Left hindlimb (tissue), 1 donor: ENCODE results near the gene NCF2.
"Not testable (repeated sequence)": the region's sequence is repeated elsewhere in the genome, so short reads cannot be mapped to it uniquely, and the experiment has no call there.

Experiments used
- DNase-seq: peaks from one replicate; pipeline ENCODE4 v3.0.0-alpha.2; 2018

Gene NCF2, protein sequence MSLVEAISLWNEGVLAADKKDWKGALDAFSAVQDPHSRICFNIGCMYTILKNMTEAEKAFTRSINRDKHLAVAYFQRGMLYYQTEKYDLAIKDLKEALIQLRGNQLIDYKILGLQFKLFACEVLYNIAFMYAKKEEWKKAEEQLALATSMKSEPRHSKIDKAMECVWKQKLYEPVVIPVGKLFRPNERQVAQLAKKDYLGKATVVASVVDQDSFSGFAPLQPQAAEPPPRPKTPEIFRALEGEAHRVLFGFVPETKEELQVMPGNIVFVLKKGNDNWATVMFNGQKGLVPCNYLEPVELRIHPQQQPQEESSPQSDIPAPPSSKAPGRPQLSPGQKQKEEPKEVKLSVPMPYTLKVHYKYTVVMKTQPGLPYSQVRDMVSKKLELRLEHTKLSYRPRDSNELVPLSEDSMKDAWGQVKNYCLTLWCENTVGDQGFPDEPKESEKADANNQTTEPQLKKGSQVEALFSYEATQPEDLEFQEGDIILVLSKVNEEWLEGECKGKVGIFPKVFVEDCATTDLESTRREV

DNA sequence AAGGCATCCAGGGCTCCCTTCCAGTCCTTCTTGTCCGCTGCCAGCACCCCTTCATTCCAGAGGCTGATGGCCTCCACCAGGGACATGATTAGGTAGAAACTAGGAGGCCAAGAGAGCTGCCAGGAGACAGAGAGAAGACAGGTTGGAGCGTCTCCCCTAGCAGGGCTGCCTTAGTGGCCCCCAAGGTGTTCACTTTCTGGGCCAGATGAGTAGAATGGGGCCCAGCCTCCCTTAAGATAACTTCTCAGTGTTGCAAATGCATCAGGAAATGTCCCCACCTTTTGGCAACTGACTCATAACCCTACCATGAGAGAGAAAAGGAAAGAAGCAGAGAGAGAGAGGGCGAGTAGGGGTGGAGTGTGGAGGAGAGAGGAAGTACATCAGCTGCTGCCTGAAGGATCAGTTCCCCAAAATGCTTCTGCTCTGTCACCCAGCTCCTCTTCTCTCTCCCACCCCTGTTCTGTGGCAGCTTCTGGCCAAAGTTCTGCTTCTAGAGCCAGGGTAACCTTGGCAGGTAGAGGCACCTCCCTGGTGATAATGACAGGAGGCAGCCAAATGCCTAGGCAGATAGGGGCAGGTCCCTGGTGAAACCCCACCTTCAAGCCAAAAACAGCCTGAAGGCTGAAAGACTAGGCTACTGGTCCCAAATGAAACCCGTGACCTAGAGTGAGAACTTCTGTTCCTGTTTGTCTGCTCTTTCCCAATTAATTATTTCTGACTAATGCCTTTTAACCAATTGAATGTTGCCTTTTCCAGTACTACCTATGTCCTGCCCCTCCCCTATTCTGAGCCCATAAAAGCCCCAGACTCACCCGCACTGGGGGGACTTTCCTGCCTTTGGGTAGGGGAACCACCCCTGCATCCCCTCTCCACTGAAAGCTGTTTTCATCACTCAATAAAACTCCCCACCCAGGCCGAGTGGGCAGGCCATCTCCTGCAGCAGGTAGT lies at the start of gene NCF2:
Gene NCF2, minus strand, starts transcription at position 216 of the 948 bp plus-strand sequence. Its CDS starts 130 bp downstream, at position 86.
- DNase-seq = no peak

DNA sequence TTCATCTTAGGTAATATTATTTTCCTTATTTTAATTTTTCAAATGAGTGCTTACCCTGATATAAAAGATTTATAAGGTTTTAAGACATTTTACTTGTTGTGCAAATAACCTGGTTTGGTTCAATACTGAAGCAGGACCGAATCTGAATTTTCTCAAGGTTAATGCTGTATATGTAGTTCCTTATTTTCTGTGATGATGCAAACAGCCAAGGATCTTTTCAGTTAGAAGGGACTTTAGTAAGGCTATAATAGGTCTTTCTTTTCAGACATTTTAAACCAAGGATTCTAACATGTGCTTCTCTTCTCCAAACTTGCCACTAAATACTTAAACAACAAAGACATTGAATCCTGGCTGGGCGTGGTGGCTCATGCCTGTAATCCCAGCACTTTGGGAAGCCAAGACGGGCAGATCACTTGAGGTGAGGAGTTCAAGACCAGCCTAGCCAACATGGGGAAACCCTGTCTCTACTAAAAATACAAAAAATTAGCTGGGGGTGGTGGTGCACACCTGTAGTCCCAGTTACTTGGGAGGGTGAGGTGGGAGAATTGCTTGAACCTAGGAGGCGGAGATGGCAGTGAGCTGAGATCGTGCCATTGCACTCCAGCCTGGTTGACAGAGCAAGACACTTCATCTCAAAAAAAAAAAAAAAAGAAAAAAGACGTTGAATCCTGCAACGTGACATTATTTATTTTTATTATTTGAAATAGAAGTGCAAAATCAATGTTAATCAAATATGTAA lies 48.6 kb upstream of the NCF2 start:
- DNase-seq = no peak

DNA sequence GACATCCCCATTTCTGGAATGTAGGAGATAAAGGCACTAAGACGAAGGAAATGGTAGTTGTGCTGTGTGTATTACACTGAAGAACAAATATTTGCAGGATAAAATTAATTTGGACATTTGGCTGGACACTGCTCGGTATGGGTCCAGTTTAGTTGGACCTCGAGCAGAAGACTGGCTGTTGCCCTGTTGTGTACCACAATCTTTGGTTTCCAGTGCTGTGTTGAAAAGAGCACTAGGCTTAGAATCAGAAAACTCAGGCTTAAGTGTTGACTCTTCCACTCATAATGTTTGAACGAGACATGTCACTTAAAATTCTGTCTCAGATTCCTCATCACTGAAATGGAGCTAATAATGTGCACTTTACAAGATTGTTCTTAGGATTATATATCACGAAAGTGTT lies 46.5 kb upstream of the NCF2 start:
- no peak for DNase-seq

DNA sequence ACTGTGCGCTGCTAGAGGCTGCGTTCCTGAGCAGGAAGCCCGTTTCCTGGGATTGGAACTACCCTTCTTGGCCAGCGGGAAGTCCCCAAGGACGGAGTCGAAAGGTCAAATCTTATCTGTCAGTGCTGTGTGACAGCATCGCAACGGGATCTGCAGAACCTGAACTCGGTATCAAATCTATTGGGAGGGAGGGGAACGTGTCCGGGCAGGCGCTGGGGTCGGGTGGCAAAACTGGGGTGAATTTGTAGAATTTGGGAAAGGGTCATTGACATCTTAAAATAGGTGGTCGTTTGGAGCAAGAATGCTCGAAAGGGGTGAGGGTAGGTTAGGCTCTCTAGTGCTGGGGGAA lies 46.0 kb upstream of the NCF2 start:
- no peak for DNase-seq

DNA sequence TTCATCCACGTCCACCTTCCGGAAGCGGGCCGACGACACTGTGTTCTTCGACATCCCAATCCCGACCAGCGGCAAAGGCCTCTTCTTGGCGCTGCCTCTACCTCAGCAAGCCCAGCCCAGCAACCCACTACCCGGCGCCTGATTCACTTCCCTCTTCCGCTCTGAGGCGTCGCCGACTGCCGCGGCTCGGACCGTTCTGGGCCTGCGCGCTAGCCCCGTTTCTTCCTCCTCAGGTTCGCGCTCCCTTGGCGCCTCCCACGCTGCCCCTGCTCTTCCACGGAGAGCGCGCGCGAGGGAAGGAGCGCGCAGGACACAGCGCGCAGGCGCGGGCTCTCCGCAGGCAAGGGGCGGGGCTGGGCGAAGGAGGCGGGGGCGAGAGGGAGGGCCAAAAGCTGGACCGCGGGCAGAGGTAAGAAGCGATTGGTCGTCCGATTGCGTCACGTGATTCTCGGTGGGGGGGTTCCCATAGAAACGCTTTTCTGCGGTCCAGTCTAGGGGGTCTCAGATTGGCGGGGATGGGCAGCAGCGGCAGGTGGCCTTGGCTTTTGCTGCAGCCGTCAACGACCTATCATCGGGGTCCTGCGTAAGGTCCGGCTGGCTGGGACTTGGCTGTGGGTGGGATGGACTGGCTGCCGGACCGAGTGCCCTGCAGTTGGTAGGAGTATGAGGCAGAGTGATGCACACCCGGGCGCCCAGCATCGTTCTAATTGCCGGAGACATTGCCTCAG lies 45.5 kb upstream of the NCF2 start, which contains the start of gene ARPC5:
Gene ARPC5, minus strand, starts transcription at position 178 of the 728 bp plus-strand sequence. Its CDS starts 124 bp downstream, at position 54.
- DNase-seq = peak; percentile 99

DNA sequence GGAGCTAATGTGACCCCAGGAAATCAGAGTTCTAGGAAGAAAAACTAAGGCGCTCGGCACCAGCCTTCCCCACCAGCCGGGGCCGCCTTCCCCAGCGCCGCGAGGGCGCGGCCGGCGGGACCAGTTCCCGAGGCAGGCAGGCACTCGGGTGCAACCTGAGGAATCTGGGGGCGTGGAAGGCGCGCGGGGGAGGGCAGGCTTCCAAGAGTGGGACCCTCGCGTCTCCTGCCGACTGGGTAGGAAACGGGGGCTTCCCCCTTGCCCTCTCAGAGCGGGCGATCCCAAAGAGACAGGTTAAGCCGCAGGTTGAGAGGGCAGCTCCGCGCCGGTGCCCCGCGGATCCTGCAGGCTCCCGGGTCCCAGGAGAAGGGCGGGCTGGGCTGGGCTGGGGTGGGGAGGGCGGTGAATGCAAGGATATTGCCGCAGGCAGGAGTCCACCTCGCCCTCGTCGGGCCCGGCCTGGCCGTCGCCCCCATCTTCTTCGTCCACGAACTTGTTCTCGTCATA lies 44.9 kb upstream of the NCF2 start:
- peak; percentile 67 for DNase-seq

DNA sequence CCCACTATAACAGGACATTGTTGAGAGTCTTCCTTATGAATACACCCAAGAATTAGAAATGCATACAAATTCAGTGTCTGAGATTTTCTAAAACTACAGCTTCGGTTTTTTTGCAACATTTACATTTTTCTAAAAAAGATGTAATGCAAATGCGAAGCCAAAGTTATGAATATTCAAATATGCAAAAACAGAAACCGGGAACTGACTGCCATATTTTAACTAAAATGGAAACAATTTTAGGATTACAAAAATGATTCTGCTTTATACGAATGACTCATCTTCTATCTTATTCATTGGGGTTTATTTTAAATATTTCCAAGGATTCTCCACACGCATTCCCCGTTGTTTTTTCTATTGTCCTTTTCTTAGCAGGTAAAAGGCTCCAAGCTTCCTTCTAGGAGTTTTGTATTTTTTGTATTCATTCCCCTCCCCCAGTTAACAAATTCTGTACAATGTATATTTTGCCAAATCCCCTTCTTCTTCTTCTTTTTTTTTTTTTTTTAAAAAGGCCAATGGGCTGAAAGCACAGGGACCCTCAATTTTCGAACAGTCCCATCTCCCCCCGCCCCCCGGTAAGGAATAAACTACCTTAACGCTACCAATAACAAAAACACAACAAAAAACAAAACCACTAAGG lies 44.3 kb upstream of the NCF2 start:
- DNase-seq = no peak

DNA sequence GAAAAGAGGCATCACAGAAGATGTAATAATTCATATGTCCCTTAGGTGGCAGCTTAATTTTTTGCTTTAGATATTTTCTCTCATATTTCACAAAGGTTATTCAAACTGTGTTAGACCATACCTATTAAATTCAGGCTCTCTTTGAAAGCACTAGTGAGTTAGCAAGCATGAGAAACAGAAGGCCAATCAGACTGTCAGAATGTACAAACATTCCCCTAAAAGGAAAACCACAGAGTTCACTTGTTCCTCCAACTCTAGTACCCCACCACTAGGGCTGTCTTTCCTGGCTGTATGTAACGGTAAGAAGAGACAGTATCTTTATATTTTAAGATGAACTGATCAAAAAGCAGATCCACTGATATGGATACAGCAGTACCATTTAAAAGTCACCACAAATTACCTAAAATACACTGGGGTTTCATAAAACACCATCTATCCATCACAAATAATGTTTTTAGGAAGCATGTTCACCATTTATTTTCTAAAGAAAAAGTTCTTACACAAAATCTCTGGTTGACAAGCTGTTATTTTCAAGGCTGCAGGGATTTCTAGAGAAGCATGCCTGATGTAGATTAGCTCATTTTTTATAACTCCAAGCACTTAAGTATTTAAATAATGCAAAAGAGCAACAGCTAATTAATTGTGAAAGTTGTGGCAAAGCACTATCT lies 43.6 kb upstream of the NCF2 start:
- no peak for DNase-seq

DNA sequence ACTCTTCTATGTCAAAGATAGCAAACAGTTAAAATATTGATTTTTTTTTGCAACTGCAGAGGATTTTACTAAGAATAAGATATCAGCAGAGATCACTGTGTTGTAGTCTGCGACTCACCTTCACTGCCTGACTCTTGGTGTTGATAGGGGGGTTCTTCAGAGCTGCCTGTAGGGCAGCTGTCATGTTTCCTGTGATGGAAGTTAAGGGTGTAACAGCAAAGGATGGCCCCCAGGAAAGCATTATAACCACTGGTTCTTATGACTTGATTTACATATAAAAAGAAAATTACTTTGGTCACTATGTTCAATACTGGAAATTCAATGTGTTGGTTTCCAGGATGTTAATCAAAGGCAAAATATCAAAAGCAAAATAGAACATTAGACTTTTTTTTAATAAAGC lies 42.7 kb upstream of the NCF2 start:
- no peak for DNase-seq

DNA sequence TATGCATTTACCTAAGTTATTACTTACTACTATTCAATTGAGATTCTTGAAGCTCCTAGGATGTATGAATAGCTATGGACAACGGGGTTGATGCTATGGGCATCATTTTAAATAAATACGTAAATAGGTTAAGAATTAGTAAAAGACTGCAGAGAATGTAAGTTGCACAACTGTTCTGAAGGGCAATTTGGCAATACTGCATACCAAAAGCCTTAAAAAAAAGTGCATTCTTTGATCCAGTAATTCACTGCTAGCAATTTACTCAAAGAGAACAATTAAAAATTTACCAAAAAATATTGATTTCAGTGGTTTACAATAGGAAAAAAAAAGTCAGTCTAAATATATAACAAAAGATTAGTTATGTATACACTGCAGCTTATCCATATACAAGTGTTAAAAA lies 41.9 kb upstream of the NCF2 start:
- DNase-seq = no peak

DNA sequence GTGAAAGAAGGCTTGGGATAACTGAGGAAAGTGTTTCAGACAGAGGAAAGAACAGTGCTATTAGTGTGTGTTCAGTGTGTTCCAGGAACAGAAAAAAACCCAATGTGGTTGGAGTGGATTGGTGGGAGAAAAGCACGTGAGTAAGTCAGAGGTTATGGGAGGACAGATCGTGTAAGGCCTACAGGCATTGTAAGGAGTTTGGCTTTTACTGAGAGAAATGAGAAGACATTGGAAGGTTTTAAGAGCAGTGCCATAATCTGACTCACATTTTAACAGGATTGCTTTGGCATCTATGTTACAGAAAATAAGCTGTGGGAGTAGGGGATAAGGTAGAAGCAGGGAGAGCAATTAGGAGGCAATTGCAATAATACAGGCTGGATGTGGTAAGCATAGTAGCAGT lies 40.5 kb upstream of the NCF2 start:
- no peak for DNase-seq

DNA sequence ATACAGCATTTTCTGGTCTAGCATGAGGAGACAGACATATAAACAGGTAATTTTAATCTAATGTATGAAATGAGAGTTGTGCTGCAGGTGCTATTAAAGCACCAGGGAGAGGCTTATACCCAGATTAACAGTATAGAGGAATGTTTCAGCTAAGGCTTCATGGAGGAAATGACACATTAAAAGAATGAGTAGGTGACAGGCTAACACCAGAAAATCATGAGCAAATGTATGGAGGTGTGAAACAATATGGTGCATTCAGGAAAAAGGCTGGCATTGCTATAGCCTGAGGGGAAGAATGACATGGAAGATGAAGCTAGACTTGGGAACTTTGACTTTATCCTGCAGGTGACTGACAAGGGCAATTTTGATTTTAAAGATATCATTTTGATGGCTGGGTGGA lies 38.3 kb upstream of the NCF2 start:
- no peak for DNase-seq

DNA sequence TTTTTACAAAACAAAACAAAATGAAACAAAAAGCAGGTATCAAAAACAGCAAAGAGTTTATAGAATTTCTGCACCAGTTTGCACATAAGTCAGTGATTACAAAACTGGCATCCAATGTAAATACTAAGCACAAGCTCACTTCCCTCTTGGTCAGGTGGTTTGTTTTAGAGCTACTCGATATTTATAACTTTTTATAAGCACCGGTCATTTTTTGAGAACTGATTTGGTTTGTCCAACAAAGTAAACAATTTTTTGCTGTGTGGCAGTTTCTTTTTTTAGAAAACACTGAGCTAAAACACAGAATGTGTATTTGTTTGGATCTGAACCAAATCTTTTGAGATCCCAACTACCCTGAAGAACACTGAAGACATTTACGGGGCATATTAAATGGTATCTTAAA lies 36.0 kb upstream of the NCF2 start:
- not testable (repeated sequence) for DNase-seq

DNA sequence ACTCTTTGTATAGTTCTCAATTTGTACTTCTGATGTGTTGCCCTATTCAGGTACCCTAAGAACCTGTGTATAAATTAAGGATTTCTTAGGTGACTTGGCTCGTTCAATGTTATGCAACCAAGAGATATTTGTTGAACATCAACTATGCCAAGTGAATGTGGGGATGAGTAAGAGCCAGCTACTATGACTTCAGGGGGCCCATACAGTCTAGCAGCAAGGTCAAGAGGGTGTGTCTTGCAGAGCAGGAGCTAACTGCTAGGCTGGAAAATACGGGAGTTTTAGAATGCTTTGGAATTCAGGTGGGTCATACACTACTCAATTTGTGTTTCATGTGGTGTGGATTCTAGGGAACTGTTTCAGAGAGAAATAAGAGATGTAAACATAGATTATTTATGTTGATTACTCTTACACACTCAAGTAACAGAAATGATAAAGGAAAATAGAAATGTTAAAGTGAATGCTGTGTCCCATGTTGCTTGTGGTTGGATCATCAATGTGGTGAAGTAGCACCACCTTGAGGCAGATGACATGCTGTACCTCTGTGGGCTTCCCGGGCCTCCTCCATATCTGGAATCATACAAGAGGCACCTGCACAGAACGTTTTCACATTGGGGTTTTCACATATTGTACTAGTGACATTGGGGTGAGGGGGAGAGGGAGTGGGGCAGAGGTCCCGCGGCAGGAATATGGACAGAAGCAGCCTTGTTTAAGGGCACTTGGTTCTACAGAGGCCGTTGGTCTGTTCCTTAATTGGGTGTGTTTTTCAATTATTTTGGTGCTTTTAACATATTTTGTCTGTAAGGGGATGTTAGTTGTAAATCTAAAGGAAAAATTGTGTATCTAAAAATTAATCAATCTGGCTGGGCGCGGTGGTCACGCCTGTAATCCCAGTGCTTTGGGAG lies 32.9 kb upstream of the NCF2 start:
- DNase-seq = peak; percentile 52

DNA sequence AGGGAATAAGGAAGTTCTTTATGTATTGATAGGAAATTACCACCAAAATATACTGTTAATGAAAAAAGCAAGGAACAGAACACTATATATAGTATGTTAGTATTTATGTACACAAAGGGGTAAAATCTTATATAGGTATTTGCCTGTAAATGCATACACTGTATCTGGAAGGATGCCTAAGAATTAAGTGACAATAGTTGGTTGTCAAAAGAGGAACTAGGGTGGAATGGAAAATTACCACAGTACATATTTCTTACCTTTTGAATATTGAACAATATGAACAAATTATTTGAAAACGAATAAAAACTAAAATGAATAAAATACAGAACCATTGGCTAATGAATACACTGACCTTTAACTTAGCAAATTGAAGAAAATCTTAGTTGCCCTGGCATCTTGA lies 31.8 kb upstream of the NCF2 start:
- DNase-seq = no peak

DNA sequence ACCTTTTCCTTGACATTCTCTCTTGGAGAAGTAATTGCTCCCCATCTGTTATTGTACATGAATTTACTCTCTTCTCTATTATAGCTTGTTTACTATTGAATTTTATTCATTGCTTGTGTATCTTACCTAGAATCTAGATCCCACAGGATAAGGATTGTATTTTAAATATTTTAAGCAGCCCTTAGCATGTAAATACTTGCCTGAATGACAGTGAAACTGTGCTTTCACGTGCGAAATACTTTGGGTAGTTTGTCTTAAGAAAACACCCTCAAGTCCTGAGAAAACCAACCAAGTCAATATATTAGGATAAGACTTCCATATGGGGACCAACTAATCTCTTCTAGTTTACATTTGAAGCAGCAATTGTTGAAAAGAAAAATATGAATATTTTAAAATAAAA lies 30.1 kb upstream of the NCF2 start:
- no peak for DNase-seq

DNA sequence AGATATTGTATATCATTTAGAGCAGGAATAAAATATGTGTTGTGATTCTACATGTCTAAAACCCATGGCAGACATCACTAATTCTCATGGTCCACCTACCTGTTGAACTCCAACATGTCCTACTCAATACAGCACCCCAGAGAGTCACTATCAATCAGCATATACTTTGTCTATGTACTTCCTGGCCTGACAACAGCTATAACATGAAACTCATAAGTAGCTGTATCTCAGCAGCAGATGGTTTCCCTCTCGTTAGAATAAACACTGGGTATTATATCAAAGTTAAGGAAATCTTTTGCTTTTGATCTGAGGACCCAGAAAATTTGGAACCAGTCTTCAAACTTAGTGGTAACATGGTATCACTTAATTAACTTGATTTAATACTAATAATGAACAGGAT lies 29.5 kb upstream of the NCF2 start:
- DNase-seq = no peak

DNA sequence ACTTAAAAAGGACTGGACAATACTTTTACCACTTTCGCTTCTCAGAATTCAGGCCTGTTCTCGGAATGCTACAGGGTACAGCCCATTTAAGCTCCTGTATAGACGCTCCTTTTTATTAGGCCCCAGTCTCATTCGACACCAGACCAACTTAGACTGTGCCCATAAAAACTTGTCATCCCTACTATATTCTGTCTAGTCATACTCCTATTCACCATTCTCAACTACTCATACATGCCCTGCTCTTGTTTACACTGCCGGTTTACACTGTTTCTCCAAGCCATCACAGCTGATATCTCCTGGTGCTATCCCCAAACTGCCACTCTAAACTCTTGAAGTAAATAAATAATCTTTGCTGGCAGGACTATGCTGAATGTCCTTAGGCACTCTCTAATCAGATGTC lies 27.9 kb upstream of the NCF2 start:
- DNase-seq = not testable (repeated sequence)

DNA sequence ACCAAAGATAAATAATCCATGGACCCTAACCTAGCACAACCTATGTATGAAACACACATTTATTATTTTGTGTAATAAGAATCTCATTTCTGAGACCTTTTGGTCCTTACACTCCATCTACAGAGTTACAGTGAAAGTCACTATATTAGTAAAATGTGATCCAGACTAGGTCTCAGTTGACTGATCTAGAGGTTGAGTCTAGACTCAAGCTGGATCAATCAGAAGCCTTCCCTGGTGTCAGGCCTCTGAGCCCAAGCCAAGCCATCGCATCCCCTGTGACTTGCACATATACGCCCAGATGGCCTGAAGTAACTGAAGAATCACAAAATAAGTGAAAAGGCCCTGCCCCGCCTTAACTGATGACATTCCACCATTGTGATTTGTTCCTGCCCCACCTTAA lies 22.7 kb upstream of the NCF2 start:
- not testable (repeated sequence) for DNase-seq

DNA sequence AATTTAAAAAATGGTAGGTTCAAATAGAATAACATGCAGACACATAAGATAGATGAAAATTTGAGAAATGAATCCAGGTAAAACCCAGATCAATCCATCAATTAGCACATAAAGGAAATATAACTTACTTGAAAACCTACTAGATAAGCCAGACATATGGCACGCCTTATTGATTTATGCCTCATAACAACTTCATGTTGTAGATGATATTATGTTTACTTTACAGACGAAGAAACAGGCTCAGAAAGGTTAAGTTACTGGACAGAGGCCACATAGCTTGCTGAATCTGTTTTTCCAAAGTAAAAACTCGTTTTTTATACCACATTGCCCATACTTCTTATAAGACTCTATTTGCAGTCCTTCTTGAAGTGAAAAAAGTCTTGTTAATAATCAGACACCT lies 22.1 kb upstream of the NCF2 start:
- DNase-seq = no peak
